Measurements from ENCODE around the gene LAMB4.
A peak's percentile ranks its signal among the peaks of the same experiment; 100 is the strongest.

LAMB4 gene

DNA sequence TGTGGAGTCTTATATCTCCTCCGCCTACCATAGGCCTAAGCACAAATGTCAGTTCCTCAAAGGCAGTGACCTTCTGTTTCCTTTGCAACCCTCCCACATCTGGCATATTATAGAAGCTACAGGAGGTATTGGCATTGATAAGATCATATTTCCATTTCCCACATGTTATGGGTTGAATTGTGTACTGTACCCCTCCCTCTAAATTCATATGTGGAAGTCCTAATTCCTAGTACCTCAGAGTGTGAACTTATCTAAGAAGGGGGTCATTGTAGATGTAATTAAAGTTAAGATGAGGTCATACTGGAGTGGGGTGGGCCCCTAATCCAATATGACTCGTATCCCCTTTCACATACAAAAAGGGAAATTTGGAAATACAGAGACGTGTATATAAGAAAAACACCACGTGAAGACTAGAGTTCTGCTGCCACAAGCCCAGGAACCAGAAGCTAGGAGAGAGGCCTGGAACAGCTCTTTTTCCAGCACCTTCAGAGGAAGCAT lies 6.1 kb upstream of the LAMB4 start:
- H3K4me3 ChIP-seq (ENCODE audit: low read length): no peak overlapping the region
- no peak for TF ChIP-seq CTCF (conservative IDR thresholded peaks at IDR 0.05; ENCODE audit: low read length)
- DNase-seq (ENCODE audit: low read depth): no peak

DNA sequence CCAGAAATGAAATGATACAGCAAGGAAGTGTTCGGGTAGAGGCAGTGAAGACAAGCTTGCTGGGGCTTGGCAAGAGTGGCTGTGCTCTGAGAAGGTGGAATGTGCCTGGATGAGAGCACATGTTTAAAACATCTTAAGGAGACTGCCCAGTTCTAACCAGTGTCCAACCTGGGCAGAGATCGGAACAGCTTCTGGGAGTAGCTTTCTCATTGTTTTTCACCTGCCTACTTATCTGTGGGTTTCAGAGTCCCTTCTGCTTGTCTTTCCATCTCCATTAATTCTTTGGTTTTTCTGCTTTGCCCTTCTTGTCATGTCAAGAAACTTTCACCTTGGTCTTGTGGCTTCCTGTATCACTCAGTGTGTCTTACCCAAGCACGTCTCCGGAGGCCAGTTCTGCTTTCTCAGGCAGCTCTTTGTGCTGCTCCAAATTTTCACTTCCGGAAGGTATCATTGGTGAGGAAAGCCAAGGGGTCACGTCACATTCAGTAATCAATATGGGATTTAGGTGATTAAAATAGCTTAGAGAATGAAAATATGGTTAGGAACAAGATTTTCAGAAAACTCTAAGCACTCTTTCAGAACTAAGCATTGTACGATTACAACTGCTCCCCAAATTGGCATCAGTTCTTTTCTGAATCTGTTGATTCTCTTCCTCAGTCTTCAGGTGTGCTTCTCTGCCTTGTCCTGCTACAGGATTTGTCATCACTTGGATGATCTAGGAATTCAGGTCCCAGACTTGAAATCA lies 5.5 kb upstream of the LAMB4 start:
- DNase-seq (ENCODE audit: low read depth): no peak
- TF ChIP-seq CTCF (conservative IDR thresholded peaks at IDR 0.05; ENCODE audit: low read length): no peak

DNA sequence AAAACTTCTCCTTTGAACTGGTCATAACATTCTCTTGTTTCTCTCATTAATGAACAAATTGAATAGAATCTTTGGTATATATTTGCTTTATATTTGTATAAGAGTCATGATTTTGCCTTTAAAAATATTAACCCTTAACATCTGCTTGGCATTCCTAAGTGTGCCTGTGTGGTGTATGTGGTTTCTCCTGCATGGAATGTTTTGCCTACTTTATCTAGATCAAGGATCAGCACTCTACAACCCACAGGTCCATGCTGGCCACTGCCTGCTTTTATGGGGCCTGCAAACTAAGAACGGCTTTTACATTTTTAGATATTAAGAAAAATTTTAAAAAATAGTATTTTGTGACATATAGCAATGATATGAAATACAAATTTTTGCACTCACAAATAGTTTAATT lies 4.3 kb upstream of the LAMB4 start:
- no peak for DNase-seq (ENCODE audit: low read depth)
- H3K4me3 ChIP-seq (ENCODE audit: low read length): no peak overlapping the region
- no peak for TF ChIP-seq CTCF (conservative IDR thresholded peaks at IDR 0.05; ENCODE audit: low read length)

More for the DNA sequence above, 5.5 kb upstream of the LAMB4 start:
- H3K4me3 ChIP-seq (ENCODE audit: low read length): no peak overlapping the region

DNA sequence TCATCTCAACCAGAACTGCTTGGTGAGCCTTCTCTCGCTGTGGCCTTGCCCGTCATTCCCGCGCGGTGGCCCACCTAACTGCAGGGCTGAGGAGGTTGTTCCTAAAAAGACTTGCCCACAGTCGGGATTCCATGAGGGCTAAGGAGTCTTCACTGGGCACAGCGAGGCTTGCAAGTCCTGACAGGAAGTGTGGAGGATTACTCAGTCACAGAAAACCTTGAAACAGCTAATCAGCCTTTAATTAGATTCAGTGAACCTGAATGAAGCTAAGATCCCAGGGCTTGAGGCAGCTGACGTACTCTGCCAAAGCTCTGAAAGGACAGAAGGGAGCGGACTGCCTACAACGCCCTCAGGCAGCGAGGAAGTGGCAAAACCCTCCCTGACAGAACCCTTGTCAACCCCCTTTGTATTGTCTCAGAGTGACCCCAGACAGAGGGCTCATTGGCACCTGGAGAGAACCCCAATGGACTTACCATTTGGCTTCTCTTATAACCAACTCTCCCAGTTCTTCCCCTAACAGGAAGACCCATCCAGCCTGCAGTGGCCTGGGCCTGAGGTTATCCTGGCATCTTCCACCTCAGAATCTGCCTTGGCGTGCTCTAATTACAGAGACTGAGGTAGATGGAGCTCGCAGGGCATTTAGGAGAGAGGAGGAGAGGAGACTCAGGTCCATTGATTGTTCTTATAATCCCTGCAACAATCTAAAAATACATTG lies 2.5 kb upstream of the LAMB4 start:
- no peak for DNase-seq (ENCODE audit: low read depth)
- H3K4me3 ChIP-seq (ENCODE audit: low read length): no peak overlapping the region
- no peak for TF ChIP-seq CTCF (conservative IDR thresholded peaks at IDR 0.05; ENCODE audit: low read length)

DNA sequence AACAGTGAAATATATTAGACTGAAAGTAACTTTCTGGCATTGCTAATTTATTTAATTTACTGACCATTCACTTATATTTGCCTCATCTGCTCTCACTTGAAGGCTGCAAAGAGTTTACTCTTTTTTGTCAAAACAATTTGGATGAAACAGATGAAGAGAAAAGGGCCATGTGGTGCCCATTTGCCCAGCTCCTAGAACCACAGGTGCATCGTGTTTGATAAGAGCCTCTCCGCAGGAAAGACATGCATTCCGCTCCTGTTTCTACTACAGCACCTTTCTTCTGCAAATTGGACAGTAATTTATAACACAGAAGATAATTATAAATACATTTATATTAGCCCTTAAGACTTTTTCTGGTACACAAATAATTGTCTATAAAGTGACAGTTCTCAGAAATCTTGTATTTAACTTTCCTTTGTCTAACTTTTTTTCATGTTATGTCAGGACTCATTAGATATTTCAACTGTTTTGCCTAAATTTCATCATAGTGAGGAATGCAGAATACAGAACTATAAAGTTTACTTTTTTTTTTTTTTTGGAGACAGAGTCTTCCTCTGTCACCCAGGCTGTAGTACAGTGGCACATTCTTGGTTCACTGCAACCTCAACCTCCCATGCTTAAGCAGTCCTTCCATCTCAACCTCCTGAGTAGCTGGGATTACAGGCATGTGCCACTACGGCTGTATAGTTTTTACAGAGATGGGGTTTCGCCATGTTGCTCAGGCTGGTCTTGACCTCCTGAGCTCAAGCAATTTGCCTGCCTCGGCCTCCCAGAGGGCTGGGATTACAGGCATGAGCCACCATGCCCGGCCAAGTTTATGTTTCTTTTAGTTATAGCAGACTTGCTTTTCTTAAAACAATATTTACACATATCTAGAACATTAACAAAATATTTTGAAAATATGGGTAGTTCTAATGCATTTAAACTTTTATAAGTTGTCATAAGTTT lies 869 bp downstream of the LAMB4 start:
- H3K4me3 ChIP-seq (ENCODE audit: low read length): no peak overlapping the region
- peak; percentile 26 for DNase-seq (ENCODE audit: low read depth)
- no peak for TF ChIP-seq CTCF (conservative IDR thresholded peaks at IDR 0.05; ENCODE audit: low read length)

DNA sequence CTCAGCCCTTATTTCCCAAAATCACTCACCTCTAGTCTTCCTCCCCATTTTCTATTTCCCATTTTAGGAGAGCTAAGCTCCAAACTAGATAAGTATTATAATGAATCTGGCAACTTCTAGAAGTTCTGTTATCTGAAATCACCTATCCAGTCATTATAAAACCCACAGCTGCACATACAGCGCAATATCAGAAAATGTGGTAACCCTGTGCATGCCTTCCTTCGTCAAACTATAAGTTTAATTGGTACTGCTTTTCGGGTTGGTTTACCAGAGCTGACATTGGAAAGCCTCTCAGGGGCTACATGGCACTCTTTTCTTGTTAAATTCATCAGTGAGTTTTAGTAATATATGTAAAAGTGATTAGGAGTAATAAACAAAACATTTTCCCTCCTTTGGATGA lies 1.6 kb downstream of the LAMB4 start:
- no peak for TF ChIP-seq CTCF (conservative IDR thresholded peaks at IDR 0.05; ENCODE audit: low read length)
- no peak overlapping the region for H3K4me3 ChIP-seq (ENCODE audit: low read length)
- DNase-seq (ENCODE audit: low read depth): no peak
